NCI-H1048 (cell line): ENCODE data around the gene STK32C.

Experiments used
- DNase-seq: peaks from one replicate; lab custom pipeline; 2025; lab: John Stamatoyannopoulos, UW

Gene STK32C

GRCh38 chr10:132184816-132185593 is 122.7 kb downstream of the STK32C start:
- DNase-seq, result no peak

DNA sequence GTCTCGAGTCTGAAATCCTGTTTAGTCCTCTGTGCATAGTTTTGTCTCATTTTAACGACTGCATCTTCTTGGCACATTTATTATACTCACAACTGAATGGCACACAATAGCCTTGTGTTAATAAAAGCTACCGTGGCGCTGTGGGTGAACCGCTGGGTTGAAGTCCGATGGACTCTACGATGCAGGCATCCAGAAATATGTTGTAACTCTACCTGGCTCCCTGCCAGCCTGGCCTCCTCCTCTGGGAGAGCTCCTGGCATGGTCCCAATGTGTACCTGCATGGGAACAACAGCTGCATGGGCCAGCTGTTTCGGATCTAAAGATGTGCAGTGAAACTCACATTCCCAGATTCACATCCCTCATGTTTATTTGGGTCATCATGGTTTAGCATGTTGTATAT is 124.7 kb downstream of the STK32C start:
- no peak for DNase-seq

GRCh38 chr10:132182591-132182990 is 125.2 kb downstream of the STK32C start:
- no peak for DNase-seq

DNA sequence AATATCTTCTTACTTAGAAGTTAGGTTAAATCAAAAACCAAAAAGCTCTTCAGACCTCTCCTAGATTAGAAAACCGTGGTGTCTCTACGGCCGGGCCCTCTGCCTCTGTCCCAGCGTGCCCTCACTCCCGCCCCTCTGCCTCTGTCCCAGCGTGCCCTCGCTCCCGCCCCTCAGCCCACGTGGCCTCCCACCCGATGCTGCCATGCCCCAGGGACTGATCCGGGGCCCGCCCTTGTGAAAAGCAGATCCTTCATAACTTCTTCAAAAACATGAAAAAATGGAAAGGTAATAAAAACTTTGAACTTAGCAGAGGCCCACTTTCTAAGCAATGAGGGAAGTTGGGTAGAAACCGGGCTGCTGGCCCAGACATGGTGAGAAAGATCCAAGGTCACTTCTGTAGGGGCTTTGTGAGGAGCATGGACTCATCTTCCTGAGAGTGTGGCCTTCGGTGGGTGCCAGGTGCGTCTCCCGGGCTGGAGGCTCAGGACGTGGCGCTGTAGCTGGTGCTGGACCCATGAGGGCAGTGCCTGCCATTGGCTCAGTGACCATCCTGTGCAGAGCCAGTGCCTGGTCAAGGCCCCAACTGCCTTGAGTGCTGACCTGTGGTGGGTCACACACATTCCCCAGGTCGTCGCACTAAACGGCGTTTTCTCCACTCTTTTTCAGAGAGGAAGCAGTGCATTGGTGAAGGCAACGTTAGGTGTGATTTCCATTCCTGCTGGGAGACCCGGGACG is 125.9 kb downstream of the STK32C start:
- DNase-seq, result no peak

GRCh38 chr10:132180736-132181135 is 127.0 kb downstream of the STK32C start:
- DNase-seq, result no peak

DNA sequence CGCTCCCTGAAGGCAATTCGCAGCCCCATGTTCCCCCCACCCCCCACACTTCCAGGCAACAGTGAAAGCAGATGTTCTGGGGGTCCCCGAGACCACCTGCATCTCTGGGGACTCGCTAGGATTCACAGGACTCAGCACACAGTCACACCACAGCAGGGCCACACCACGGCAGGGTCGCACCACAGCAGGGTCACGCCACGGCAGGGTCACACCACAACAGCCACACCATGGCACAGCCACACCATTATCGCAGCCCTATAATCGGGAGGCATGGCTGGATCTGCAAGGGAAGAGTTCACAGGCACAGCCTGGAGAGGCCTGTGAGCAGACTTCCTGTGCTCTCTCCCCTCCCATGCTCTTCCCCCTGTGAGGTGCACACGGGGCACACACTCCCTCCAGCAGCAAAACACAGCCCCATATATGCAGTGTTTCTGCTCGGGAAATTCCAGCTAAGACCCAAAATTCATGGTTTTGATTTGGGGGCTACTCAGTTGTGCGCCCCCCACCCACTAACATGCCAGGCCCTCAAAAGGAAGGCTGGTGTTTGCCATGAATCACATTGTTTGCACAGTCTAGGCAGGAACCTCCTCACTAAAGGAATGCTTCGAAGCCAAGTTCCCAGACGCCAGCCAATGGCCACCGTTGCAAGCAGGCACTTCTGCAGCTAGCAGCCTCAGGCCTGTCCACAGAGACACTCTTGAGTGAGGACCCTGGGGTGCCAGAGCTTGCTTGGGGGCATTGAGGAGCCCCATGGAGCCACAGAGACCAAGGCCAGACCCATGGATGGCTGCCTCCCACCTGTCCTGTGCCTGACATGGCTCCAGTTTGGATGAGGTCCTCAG is 128.0 kb downstream of the STK32C start:
- no peak for DNase-seq

DNA sequence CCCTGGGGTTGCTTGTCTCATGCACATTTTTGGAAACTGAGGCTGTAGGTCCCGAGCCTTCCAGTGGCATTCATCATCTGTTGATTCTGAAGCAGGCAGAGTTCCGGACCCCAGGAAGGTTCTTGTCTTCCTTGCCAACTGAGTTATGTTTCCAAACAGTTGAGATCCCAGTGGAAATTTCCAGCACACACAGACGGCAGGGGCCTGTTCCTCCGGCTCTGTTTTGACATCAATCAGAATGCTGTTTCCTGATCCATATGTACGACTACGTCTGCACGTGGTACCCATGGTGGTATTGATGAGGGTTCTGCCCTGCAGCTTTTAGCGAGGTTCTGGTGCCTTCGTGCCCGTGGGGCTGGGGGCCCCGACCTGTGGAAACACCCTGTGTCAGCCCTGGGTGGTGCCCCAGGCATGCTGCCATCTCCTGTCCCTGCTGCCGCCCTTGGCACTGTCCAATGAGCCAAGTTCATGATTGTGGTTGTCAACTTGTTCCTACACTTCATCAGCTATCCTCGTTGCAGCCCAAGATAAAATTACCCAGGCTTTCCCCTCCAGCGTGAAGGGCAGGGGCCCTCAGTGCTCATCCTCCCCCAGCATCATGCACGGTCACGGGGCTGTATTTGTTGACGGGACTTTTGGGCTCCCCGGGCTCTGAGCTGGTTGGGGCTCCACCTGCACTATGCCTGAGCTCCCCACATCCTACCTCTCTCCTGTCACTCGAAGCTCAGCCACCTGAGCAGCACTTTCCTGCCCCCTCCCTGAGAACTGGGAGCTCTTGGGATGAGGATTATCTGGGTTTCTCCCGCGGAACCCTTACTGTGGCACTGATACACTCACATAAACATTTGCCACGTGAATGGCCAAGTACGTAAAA is 128.8 kb downstream of the STK32C start:
- DNase-seq, result no peak

- DNase-seq, result no peak
Measured at GRCh38 chr10:132178046-132178445, 129.7 kb downstream of the STK32C start.

GRCh38 chr10:132176623-132177500 is 130.9 kb downstream of the STK32C start:
- no peak for DNase-seq

GRCh38 chr10:132175907-132176581 is 131.7 kb downstream of the STK32C start:
- no peak for DNase-seq

DNA sequence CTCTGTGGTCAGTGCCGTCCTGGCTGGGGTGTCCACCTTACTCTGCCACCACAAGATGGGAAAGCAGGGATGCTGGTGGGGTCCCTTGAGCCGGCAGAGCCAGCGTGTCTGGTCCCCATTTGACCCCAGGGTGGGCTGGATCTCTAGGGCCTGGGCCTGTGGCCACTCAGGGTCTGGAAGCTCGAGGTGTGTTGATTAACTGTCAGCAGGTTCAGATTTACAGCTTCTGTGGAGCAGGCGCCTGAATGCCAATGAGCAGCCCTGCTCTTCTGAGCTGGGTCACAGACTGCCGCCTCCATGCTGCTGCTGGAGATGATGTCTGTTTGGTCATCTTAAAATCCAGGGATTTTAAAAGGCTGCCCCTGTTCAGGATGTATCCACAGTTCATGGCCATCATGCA is 132.3 kb downstream of the STK32C start:
- DNase-seq, result no peak

- no peak for DNase-seq
Measured at GRCh38 chr10:132174237-132174636, 133.5 kb downstream of the STK32C start.

- no peak for DNase-seq
Measured at GRCh38 chr10:132173185-132173584, 134.6 kb downstream of the STK32C start.

DNA sequence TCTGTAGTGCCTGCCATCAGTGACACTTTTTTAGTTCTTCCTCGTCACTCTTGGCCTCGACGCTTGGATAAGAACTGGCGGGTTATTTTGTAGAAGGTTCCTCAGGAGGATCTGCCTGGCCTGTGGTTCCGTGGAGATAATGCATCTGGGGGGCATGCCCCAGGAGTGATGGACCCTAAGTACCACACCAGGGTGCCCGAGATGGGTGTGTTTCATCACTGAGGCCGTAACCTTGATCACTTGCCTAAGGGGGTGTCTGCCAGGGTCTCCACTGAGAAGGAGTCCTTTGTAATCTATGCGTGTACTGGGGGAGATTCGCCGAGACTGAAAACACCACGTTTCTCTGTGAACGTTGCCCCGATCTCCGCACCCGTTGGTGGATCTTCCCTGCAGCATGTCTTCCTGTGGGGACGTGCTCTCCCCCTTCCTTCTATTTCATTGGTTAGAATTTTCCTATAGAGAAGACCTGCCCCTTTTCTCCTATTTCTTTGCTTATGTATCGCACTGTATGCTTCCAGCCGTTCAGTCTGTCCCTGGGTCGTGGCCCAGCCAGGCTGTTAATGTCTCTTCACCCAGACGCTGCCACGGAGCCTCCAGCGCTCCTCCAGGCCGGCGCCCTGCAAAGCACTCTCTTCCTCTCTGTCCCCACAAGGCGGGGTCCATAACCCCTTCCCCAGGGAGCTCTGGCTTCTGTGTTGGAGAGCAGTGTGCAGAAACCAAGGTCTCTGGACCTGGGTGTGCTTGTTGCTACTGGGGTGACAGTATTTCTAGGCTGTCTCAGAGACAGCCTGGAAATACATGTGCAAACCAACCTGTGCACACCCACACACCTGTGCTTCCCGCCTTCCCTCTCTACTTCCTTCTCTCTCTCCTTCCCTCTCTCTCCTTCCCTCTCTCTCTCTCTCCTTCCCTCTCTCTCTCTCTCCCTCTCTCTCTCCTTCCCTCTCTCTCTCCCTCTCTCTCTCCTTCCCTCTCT is 135.4 kb downstream of the STK32C start:
- no peak for DNase-seq

DNA sequence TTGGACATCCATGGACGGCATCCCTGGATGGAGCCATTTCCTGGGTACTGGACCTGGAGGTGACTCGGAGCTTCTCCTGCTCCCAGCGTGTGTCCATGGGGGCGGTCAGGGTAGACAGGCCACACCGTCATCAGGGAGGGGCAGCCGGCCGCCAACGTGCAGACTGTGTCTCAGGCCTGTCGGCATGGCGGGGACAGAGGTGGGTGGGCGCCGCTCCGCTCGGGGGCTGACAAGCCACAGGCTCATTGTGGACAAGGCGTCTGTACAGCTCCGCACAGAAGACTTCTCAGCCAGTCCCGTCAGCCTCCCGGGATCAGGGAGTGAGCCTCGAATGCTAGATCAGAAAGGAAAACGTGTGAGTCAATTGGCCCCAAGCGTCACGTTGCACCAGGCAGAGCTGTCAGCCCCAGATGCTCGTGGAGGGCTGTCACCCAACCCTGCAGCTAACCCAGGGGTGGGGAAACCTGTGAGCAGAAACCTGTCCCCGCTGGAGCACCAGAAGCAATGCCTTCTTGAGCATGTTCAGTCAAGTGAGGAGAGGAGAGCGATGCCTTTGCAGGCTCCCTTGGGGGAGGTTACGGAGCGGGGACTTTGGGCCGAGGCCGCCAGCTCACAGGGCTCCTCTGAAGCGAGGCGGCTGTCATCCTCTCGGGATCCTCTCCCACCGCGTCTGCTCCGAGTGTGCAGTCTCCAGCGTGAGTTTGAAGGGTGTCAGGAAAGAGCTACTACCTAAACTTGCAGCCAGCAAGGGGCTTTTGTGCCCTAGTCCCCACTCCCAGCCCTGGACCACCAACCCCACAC is 137.0 kb downstream of the STK32C start:
- DNase-seq, result no peak

DNA sequence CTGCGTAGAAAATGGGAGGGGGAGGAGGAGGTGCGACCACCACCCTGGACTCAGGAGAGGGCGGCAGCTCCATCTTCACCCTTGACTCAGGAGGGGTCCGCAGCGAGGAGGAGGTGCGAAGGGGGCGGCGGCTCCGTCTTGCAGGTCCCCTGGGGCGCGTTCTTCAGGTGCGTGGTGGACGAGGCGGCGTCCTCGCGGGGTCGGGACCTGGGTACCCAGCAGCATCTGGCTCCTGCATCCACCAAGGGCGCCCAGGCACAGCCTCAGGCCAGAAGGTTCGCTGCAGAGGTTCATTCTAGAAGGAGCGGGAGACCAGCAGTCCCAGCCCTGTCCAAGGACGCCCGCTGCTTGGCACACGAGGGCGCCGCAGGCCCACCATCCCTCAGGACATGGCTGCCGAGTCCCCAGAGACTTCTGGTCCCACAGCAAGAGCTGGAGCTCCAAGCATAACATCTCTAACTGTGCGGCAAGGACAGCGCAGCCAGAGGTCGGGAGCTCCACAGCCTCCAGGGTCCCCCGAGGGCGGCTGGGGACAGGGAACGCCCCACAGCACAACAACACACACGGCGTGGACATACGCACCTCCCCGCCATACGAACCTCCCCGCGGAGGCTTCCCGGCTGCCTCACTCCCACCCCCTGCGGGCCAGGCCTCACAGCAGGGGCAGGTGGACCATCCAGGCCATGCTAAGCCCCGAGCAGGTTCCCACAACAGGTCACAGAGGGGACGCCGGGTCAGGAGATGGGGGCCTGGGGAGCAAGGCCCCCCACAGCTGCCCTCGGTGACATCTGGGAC is 137.8 kb downstream of the STK32C start:
- no peak for DNase-seq
